RPMI7951 (cell line): ENCODE data around the gene NRCAM. TPM values are rescaled to one million over a fixed set of nuclear protein-coding genes. Genes with fewer than 3 reads are reported as not detected.
"Not testable (repeated sequence)": the region's sequence is repeated elsewhere in the genome, so short reads cannot be mapped to it uniquely, and the experiment has no call there.

ENCODE experiments used
- DNase-seq: peaks from one replicate; pipeline ENCODE4 v3.0.0-alpha.2; 2012; ENCODE audit warnings: low read depth
- total RNA-seq: library from RNA; depleted of rRNA; stranded (reverse); fragments of >200 nt; shearing (Covaris generic); gene quantifications from 2 replicates; pipeline ENCODE4 v1.2.3, GENCODE V29; 2014

NRCAM gene
- total RNA-seq, 1 experiment from 2014 or later = 1.7 TPM

DNA sequence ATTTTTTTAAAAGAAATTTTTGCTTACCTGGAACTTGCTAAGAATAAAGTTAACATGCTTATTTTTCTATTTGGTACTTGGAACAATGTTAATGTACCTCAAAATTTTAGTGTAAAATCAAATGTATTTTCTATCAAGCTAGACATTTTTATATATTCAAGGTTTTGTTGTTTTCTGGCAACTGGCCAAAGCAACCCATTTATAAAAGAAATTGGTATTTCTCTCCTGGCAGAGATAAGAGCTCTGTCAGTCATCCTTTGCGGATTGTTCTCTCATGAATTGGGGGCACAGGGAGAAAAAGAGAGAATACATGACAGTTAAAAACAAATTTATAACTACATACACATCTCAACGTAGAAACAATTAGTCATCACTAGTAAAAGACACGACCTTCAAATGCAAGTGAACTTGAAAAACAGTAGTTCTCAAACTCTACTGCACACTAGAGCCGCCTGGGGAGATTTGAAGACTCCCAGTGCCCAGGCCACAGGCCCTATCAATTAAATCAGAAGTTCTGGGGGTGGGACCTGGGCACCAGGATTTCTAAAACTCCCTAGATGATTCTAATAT, 173.7 kb downstream of the NRCAM start:
- DNase-seq = no peak

DNA sequence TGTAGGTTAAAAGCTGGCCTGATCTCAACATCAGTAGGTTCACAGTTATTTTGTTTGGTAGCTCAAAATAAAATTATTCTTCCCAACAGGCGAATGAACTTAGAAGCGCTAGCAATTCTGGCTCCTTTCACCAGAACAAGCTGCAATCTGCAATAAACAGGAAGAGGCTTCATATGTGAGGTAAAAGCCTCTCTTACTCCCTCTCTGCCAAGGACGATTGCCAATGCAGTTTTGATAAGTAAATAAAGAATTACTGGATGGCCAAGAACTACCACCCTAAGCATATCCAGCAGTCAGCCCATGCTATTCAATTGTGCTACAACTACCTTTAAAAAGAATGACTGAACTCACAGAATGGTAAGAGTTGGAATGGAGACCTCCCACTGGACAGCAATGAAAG, 176.1 kb downstream of the NRCAM start:
- DNase-seq = no peak

DNA sequence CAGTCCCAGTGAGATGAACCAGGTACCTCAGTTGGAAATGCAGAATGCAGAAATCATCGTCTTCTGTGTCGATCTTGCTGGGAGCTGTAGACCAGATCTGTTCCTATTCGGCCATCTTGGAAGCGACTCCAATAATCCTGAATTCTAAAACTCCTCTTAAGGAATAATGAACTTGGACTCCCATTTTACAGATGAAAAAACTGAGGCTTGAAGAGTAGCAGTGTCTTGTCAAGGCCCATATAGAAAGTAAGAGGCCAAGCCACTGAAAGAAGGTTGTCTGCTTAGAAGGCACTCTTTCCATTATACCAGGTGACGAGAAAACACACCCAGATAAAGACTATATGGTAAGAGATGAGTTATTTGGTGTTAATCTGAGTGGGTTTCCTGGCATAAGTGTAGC, 177.5 kb downstream of the NRCAM start:
- no peak for DNase-seq

DNA sequence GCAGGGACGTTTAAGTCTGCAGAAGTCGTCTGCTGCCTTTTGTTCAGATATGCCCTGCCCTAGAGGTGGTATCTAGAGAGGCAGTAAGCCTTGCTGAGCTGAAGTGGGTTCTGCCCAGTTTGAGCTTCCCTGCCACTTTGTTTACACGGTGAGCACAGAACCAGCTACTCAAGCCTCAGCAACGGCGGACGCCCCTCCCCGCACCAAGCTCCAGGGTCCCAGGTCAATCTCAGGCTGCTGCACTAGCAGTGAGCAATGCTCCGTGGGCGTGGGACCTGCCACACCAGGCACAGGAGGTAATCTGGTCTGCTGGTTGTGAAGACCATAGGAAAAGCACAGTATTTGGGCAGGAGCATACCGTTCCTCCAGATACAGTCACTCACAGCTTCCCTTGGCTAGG, 178.0 kb downstream of the NRCAM start:
- DNase-seq = no peak

DNA sequence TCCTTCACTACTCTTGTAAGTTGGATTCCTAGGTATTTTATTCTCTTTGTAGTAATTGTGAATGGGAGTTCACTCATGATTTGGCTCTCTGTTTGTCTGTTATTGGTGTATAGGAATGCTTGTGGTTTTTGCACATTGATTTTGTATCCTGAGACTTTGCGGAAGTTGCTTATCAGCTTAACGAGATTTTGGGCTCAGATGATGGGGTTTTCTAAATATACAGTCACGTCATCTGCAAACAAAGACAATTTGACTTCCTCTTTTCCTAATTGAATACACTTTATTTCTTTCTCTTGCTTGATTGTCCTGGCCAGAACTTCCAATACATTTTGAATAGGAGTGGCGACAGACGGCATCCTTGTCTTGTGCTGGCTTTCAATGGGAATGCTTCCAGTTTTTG, 181.8 kb downstream of the NRCAM start:
- DNase-seq = not testable (repeated sequence)

DNA sequence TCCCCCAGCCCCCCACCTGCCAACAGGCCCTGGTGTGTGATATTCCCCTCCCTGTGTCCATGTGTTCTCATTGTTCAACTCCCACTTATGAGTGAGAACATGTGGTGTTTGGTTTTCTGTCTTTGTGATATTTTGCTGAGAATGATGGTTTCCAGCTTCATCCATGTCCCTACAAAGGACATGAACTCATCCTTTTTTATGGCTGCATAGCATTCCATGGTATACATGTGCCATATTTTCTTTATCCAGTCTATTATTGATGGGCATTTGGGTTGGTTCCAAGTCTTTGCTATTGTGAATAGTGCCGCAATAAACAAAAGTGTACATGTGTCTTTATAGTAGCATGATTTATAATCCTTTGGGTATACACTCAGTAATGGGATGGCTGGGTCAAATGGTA, 183.3 kb downstream of the NRCAM start:
- not testable (repeated sequence) for DNase-seq

DNA sequence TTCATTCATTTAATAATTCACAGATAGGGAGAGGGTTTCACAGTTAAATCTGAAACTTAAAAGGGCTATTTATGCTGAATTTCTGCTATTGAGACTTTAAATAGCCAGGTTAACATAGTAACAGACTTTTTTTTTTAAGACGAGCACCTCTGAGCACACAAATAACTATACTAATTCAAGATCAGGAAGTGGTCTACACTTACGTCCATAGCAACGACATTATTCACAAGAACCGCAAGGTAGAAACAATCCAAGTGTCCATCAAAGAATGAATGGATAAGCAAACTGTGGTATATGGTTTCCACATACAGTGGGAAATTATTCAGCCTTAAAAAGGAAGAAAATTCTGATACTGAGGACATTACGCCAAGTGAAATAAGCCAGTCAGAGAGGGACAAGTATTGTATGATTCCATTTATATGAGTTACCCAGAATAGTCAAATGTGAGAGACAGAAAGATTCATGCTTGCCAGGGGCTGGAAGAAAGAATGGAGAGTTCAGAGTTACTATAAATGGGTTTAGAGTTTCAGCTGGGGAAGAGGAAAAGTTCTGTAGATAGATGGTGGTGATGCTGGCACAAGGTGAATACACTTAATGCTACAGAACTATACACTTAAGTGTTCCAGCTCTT, 185.7 kb downstream of the NRCAM start:
- DNase-seq = peak; percentile 42

DNA sequence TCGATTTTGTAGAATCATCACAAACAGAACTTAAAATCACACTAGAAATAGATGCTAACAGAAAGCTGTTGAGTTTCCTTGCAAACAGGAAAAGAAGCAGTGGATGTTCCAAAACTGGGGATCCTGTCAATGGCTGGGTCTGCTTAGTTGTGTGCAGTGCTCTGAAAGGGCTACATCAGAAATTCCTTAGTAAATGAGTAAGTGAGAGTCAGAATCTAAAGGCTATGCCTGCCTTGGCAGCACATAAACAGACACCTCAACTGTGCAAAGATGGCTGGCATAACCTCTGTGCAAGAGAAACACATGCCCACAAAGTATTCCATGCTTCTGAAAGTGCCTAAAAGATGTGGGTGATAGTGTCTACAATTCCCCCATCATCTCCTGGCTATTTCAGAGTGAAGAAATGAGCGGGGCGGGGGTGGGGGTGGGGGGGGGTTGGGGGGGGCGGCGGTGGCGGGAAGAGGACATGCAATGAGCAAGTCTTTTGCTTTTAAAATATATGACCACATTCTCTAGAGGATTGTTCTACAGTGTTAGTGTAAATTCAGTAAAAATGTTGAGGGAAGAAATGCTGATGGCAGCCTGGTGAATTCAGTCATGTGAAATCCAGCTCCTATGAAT, 187.9 kb downstream of the NRCAM start:
- no peak for DNase-seq

DNA sequence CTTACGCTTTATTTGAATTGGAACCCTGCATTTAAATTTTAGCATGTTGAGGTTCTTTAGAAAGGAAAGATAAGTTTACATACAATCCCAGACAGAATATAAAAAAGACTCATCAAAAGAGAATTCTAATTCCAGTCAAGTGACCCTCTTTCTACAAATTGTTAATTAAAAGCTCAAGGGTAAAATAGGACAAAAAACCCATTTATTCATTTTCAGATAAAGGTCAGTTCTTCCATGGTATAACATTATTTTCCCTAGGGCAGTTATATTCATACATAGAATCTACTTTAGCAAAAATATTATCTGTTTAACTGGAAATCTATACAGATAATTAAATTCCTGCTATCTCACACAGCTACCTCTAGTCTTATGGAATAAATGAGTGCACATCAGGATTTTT, 188.6 kb downstream of the NRCAM start:
- no peak for DNase-seq

DNA sequence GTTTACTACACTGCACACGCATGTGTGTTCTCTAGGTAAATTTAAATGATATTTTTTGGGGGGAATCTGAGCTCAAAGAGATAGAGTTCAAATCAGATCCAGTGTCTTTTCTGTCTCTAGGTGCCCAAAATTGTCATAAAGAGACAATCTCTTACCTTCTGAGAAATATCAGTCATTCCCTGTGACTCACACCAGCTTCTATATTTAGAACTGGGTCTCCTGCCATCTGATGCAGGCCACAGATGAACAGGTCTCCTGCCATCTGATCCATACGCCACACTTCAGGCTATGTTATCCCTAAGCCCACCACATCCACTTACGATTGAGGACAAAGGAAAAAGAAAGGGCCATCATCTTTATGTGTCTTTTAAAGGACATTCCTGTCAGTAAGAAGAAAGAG, 189.7 kb downstream of the NRCAM start:
- peak; percentile 37 for DNase-seq

DNA sequence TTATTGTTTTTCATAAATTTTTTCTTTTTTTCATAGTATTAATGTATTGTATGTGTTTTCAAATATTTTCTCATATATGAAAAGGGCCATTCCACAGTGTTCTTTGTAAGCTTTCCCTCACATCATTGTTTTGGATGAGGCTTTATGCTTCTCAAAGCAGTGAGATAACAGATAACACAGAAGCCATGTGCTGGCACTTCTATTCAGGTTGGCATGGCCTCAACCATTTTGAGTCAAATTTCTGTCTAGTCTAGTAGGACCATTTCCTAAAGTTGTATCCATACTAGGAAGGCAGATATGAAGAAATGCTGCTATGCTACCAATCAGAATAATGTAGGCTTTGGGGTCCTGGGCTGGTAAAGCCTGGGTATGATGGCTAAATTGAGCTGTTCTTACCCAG, 190.2 kb downstream of the NRCAM start:
- no peak for DNase-seq

DNA sequence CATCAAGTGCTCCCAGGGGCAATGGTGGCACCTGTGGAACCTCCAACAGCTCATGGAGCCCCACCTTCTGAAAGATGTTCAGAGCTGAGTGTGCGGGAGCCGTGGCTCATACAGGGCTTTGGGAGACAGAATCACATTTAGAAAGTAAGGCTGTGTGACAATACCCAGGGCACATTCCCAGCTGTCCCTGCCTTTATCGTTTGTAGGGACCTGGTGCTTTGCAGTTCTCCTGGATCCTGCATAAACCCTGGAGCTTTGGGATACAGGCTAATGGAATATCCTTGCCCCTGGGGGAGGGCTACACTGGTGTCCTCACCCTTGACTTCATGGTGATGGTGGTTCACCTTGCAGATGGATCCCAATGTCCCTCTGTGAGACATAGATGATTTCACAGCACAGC, 191.2 kb downstream of the NRCAM start:
- DNase-seq = no peak

DNA sequence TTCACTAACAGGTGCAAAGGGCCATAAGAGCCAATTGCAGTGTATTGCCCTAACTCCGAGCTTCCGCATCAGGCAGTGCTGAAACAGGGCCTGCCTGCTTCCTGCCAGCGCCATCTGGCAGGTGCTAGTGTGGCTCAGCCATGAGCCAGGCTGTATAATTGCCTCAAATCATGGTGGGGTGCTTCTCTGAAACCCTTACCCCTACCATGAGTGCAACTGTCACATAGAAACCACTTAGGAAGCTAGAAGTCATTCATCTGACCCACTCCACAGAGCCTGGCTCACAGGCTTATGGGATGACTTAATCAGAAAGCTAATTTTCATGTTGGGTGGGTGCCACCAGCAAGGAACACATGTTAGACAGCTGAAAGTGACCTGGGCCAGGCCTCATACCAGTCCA, 192.8 kb downstream of the NRCAM start:
- no peak for DNase-seq

DNA sequence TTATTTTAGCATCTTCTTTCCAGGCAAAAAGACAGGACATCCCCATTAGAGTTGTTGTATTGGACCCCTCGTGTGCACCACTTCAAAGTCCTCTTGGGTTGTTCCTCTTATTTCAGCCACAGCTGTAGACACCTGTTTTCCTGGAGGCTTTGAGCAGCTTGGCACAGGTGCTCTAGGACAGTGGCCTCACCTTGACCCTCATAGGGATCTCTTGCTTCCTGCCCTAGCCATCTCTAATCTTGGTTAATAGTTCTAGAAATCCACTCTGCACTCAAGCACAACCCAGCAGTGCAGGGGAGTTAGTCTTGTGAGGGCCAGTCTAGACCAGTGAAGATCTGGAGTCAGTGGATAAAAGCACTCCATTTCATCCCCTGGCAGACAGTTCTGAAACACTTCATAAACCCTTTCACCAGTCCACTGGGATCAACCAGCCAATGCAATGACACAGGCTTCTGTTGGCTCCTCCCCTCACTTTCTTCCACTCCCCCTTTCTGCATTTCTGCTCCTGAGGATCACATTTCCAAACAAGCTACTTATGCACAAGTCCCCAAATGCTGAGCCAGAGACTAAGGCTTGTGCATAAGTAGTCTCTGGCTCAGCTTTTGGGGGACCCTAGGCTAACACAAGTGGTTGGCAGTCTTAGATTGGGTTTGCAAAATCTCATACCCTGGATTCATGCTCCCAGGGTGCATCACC, 194.5 kb downstream of the NRCAM start:
- DNase-seq = no peak

DNA sequence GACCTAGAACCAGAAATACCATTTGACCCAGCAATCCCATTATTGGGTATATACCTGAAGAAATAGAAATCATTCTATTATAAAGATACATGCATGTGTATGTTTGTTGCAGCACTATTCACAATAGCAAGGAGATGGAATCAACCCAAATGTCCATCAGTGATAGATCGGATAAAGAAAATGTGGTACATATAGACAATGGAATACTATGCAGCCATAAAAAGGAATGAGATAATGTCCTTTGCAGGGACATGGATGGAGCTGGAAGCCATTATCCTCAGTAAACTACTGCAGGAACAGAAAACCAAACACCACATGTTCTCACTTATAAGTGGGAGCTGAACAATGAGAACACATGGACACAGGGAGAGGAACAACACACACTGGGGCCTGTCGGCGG, 196.8 kb downstream of the NRCAM start:
- not testable (repeated sequence) for DNase-seq

DNA sequence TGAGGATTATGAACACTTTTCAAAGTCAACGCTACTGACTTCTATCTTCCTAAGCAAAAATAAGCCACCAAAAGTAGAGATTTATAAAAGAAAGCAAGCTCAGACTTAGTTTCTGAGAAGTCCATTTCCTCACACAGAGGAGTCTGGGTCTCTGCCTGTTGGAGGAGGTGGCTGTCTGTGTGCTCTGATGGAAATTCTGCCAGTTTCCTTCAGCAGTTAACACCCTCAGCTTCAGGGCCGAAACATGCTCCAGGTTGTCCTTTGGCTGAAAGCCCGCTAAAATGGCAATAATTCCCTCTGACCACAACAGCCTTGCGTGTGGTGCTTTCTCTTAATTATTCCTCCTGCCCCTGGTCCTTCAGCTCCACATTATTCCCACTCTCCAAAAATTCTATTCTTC, 198.3 kb downstream of the NRCAM start:
- DNase-seq = no peak

DNA sequence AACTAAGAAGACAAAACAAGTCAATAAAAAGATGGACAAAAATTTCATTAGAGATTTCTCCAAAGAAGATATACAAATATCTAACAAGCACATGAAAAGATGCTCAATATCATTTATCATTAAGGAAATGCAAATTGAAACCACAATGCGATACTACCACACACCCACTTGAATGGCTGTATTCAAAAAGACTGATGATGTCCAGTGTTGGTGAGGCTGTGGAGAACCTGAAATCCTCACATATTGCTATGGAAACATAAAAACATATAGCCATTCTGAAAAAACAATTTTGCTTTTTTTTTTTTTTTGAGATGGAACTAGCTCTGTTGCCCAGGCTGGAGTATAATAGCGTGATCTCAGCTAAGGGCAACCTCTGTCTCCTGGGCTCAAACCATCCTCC, 202.0 kb downstream of the NRCAM start:
- DNase-seq = no peak

DNA sequence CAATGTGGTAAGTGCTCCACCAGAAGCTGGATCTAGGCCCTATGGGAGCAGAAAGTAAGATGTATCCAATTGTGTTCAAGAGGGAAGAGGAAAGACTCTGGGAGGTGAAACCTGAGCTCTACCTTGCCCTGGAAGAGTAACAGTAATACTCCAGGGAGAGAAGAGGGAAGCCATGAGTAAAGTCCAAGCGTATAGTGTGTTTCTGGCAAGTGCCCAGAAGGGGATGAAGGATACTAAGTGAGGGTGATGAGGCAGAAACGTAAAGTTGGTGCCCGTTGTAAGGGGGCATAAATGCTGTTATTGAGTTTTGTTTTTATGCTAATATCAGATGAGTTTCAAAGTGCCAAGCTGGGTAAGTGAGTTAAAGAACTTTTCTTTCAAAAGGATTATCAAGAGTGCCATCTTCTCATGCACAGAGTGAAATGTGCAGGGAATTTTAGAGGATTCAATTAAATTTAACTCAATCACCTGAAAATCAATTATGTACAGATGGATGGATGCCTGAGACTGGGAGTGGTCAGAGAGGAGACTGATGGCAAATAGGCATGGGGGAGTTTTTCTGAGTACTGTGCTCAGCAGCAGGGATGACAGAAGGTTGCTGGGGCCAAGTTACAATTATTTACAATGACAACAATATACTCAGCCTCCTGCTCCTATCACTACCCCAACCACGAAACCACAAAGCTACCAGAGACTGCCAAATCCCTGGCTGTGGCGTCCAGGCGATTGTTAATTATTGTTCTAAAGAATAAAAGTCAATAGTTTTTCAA, 202.8 kb downstream of the NRCAM start:
- DNase-seq = peak; percentile 57

DNA sequence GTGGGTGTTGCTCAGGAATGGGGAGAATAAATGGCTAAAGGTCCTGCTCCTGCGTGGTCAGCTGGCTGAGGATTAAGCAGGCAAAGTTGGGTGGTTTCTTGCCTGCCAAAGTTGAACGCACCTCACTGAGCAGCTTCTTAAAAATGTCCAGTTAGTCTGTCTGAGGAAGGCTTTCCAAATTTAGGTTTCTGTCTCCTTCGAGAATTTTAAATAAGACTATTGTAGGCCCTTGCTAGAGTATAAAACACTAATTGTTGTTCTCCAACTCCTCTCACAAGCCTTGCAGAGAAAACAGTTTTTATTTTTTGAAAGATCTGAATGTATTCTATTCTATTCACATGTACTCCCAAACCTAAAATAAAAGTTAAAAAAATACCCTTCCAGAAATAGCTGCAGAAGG, 204.1 kb downstream of the NRCAM start:
- DNase-seq = no peak

DNA sequence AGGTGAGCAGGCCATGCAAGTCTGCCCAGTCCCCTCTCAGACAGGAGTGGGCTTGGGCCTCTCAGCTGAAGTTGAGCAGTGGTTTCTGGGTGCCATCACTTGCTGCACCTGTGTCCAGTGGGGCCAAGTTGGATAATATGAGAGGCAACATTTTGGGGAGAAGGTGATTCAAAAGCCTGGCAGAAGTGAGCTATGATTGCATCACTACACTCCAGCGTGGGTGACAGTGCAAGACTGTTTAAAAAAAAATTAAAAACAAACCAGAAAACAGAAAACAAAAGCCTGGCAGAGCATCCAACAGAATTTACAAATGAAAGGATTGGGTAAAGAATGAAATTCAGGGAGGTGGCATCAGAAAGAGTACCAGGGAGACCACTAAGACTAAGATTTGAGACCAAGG, 204.5 kb downstream of the NRCAM start:
- no peak for DNase-seq

DNA sequence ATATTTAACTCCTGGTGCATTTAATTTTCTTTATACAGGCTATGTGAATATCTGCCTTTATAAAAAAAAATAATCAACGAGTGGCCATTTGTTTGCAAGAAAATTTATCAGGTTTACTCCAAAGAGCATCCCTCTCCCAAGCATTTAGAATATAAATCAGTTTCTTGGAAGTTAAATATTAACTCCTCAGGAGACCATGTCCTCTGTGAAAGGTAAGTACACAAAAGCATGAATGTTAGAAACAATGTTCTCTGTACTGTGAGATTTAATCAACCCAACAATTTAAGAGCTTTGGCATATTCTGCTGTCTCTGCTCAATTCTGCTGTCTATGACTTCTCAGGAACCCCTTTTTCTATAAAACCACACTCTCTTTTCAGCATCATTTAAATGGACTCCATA, 206.8 kb downstream of the NRCAM start:
- no peak for DNase-seq

DNA sequence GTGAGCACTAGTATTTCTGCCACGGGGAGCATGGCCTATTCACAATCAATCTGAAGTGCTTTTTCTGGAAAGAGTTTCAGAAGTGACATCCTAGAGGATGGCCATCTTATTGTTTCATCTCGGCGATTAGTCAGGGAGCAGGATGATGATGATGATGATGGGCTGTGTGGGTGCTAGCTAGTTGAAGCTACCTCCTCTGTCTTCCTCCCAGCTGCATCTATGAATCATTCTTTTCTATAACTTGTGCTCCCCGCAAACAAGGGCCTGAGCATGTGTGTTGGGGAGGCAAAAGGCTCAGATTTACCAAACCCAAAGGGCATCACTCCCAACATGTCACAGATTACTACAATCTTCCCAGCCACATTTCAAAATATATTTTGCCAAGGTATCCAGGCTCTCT, 207.4 kb downstream of the NRCAM start:
- no peak for DNase-seq
